ENCODE results near the gene C2CD2. TPM values are rescaled to one million over a fixed set of nuclear protein-coding genes. Genes with fewer than 3 reads are reported as not detected.
"Not testable (repeated sequence)": the region's sequence is repeated elsewhere in the genome, so short reads cannot be mapped to it uniquely, and the experiment has no call there.

Gene C2CD2
- total RNA-seq, 1 experiment from 2014 or later: 13.6 TPM

DNA sequence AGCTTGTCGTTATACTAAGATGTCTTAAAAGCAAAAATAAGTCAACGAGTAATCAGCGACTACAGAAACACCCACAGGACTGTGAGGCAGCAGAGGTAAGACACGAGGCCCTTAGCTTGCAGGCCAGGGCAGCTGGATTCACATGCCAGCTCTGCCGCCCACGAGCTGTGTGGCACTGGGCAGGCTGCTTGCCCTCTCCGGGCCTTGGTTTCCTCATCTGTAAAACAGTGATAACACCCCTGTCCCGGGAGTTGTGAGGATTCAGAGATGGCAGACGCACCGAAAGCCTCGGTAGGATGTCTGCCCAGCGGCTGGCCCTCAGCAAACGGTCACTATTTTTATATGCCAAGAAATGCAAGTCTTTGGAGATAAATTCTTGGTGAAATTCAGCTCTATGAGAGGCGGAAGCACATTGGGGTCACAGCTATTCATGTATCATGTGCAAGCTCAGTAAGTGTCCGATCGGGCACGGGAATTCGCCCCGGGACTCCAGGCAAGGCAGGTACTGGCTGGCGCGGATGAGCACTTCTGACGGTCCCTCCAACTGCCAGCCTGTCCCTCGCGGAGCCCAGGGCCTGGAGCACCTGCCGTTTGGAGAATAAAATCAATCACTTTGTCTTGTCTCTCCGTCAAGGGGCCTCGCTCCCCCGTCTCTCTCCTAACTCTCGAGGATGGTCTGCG lies 1.1 kb downstream of the C2CD2 start:
- BruUV-seq (replicated peaks): no TSS peak
- TF ChIP-seq, protein P1, sequence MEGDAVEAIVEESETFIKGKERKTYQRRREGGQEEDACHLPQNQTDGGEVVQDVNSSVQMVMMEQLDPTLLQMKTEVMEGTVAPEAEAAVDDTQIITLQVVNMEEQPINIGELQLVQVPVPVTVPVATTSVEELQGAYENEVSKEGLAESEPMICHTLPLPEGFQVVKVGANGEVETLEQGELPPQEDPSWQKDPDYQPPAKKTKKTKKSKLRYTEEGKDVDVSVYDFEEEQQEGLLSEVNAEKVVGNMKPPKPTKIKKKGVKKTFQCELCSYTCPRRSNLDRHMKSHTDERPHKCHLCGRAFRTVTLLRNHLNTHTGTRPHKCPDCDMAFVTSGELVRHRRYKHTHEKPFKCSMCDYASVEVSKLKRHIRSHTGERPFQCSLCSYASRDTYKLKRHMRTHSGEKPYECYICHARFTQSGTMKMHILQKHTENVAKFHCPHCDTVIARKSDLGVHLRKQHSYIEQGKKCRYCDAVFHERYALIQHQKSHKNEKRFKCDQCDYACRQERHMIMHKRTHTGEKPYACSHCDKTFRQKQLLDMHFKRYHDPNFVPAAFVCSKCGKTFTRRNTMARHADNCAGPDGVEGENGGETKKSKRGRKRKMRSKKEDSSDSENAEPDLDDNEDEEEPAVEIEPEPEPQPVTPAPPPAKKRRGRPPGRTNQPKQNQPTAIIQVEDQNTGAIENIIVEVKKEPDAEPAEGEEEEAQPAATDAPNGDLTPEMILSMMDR (IDR thresholded peaks at IDR 0.05; ENCODE audit: unreplicated experiment): no peak
- intact Hi-C loops (cut with micrococcal nuclease; ENCODE audit: unreplicated experiment): no loop called here
- Mint-ChIP-seq H3K4me1 (ENCODE audit: low read depth, unreplicated experiment) (peaks cover 28% of the 10 kb centered on the region), H3K4me3 (ENCODE audit: low read depth, unreplicated experiment) (peak overlapping the region; percentile 71), H3K9me3 (ENCODE audit: low read depth, unreplicated experiment) (no peaks in the 10 kb centered on the region), H3K36me3 (ENCODE audit: insufficient read depth, unreplicated experiment) (peaks cover 22% of the 10 kb centered on the region), H3K27ac (ENCODE audit: unreplicated experiment) (no peak overlapping the region), H3K27me3 (ENCODE audit: unreplicated experiment) (no peaks in the 10 kb centered on the region)
- DNase-seq: no peak
- CTCF ChIA-PET: interaction anchor here (0.9 kb wide), 1 partner anchor 168 kb away, joined by 3 read pairs; no protein-coding TSS in a partner anchor

GRCh38 chr21:41951876-41952567 lies 1.8 kb downstream of the C2CD2 start:
- CTCF ChIA-PET: interaction anchor here (0.9 kb wide), 1 partner anchor 168 kb away, joined by 3 read pairs; no protein-coding TSS in a partner anchor
- TSS peak; percentile 52 for BruUV-seq (replicated peaks)
- H3K36me3 Mint-ChIP-seq (ENCODE audit: insufficient read depth, unreplicated experiment): peaks cover 22% of the 10 kb centered on the region

DNA sequence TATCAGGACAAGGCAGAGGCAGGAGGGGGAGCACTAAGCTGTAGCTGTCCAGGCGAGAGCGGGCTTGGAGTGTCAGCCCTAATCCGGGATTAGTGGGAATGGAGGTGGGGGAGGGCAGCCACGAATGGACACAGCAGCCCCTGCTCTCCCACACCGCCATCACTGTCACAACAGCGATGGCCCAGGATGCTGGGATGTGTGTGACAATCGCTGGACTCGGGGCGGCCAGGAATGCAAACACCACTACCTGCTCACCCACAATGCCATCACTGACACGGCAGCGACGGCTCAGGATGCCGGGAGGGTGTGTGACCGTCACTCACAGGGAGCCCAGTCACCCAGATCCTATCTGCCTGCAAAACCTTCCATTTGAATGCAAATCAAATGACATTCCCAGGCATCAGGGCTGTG lies 2.9 kb downstream of the C2CD2 start:
- CTCF ChIA-PET: no interaction called here

More at GRCh38 chr21:41951876-41952567, 1.8 kb downstream of the C2CD2 start:
- Mint-ChIP-seq H3K9me3 (ENCODE audit: low read depth, unreplicated experiment) (no peaks in the 10 kb centered on the region), H3K4me3 (ENCODE audit: low read depth, unreplicated experiment) (peak overlapping the region; percentile 71), H3K4me1 (ENCODE audit: low read depth, unreplicated experiment) (peaks cover 21% of the 10 kb centered on the region), H3K27ac (ENCODE audit: unreplicated experiment) (no peak overlapping the region), H3K27me3 (ENCODE audit: unreplicated experiment) (no peaks in the 10 kb centered on the region)
- DNase-seq: no peak
- intact Hi-C loops (cut with micrococcal nuclease; ENCODE audit: unreplicated experiment): no loop called here
- TF ChIP-seq, protein P1 (IDR thresholded peaks at IDR 0.05; ENCODE audit: unreplicated experiment): no peak

GRCh38 chr21:41949631-41950030 lies 4.2 kb downstream of the C2CD2 start:
- H3K27ac Mint-ChIP-seq (ENCODE audit: unreplicated experiment); DNase-seq; BruUV-seq (replicated peaks); CTCF ChIA-PET; H3K27me3 Mint-ChIP-seq (ENCODE audit: unreplicated experiment); H3K4me1 Mint-ChIP-seq (ENCODE audit: low read depth, unreplicated experiment); intact Hi-C loops (cut with micrococcal nuclease; ENCODE audit: unreplicated experiment); H3K9me3 Mint-ChIP-seq (ENCODE audit: low read depth, unreplicated experiment); H3K4me3 Mint-ChIP-seq (ENCODE audit: low read depth, unreplicated experiment): not testable (repeated sequence)
- peaks cover 20% of the 10 kb centered on the region for H3K36me3 Mint-ChIP-seq (ENCODE audit: insufficient read depth, unreplicated experiment)

More for the DNA sequence above, 2.9 kb downstream of the C2CD2 start:
- peaks cover 17% of the 10 kb centered on the region for H3K4me1 Mint-ChIP-seq (ENCODE audit: low read depth, unreplicated experiment)
- BruUV-seq (replicated peaks): no TSS peak
- intact Hi-C loops (cut with micrococcal nuclease; ENCODE audit: unreplicated experiment): no loop called here
- peaks cover 22% of the 10 kb centered on the region for H3K36me3 Mint-ChIP-seq (ENCODE audit: insufficient read depth, unreplicated experiment)
- no peak overlapping the region for H3K4me3 Mint-ChIP-seq (ENCODE audit: low read depth, unreplicated experiment)
- H3K9me3 Mint-ChIP-seq (ENCODE audit: low read depth, unreplicated experiment): no peaks in the 10 kb centered on the region
- no peaks in the 10 kb centered on the region for H3K27me3 Mint-ChIP-seq (ENCODE audit: unreplicated experiment)
- no peak for DNase-seq
- no peak overlapping the region for H3K27ac Mint-ChIP-seq (ENCODE audit: unreplicated experiment)
- TF ChIP-seq, protein P1 (IDR thresholded peaks at IDR 0.05; ENCODE audit: unreplicated experiment): no peak

Data from Calu3 (cell line).